DMS53 (cell line): ENCODE data around the gene CEP83.

Source experiments
- DNase-seq: peaks from one replicate; lab custom pipeline; 2025; lab: John Stamatoyannopoulos, UW

Gene CEP83

DNA sequence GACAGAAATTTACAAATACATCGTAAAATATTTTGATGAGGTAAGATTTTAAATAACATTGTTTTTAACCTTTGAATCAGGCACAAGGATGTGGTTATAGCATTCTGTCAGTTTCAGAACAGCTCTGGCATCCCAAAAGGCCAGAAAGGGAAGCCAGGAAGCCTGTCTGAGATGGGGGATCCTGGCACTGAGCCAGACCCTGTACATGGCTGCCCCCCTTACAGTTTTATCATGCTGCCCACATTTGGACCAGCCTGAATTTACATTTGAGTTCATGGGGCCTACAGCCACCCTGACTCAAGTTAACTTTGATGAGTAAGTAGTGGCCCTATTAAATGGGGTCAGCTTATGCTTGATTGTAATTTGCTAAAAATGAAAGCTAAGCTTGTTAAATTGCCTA, 155.7 kb downstream of the CEP83 start:
- no peak for DNase-seq

DNA sequence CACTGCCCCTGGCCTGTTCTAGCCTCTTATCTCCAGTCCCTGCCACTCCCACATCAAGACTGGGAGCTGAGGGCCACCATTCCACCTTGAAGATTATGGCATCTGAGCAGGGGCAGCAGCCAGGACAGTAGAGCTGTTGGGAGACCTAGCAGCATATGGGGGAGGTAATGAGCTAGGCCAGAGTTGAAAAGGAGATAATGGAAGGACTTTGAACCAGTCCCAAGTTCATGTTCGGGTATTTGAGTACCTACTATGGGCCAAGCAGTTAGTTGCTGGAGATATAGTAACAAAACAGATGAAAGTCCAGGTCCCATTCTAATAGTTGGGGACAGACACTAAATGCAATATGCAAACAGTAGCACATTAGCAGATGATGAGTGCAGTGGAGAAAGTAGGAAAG, 159.8 kb downstream of the CEP83 start:
- DNase-seq, result no peak

DNA sequence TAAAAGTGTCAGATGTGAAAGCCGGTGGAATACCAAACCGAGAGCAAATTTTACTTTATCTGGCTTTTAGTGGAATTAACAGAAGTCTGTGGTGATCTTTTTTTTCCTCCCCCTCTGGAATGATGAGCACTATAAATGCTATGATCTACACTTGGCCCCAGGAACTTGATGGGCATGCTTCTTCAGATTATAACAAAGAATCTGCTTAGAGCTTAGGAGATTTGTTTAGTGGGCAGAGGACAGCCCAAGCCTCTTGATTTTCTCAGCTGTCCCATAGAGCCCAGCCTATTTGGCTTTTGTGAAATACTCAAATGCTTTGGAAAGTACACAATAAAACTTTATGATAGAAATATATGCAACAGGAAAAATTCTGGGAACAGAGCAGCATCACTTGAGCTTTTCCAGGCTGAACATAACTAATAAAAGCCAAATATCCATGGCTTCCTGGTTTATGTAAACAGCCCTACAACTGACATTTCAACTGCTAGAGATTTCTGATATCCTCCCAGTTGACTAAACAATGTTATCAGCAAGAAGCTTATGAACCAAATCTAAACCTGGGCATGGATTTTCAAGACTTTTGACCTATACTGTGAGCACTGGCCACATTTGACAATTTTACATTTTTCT, 161.7 kb downstream of the CEP83 start:
- DNase-seq, result no peak

DNA sequence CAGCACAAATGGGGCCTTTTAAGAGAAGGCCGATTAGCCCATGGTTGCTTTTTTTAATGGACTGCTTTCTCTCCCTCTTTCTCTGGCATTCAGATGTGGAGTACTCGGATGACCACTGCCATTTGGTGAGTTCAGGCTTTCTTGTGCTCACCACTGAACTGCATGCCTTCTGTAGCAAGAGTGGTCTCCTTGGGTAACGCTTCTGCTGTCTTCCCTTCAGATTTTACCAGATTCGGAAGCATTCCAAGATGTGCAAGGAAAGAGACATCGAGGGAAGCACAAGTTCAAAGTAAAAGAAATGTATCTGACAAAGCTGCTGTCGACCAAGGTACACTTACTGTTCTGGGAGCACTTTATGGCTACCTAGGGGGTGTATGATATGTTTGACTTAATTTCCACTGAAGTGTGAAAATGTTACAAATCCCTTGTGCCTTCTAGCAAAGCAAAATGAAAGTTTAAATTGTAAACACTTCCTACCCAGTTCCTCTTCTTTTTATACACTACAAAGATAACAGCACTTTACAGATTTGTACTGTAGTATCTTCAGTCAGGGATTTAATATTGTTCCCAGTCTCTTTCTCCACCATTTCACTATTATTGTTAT, 162.5 kb downstream of the CEP83 start:
- DNase-seq, result no peak

DNA sequence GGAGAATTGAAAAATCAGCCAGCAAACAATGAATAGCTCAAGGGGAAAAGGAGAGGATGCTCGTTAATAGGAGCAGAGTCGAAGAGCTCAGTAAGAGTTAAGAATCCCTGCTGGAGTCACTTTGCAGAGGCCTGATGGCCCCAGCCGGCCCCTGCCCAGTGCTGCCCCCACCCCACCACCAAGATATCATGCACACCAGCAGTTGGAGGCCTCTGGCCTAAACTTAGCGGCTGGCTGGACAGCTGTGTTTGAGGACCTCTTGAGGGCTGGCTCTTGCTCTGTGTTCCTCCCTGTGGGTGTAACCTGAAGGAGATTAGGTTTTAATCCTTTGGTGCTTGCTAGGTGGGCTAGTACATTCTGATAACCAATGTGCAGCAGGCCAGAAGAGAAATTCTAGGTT, 169.3 kb downstream of the CEP83 start:
- DNase-seq, result no peak

DNA sequence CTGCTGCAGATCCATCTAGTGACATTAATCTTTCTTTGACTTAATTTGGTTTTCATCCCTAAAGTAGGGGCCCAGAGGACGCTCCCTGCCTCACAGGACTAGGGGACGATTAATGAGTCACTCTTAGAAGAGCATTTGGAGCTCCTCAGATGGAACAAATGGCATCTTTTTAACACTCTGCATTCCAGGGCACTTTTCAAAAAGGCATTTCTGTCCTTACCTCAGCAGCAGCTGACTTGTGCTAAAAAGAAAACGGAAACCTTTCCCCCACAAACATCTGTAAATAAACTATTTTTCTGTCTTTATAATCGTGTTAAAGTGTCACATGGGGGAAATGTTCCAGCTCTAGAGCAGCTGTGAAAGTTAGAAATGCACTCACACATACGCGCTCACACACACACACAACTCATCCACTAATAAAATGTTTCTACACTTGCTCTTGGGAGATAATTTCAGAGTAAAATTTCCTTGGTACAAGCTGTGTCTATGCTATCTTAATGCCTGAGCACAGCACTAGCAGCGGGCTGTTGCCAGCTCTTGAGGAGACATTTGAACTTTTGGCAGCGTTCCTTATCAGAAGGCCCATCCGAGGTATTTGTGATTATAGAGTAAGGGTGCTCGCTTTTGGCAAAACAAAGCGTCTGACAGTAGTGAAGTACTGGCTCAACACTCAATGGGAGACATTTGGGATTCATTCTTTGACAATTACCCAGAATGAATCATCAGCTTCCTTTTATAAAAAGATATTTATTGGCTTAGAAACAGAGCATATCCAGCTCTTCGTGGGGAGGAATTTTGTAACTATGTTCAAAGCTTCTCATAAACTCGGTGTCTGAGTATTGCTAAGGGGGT, 170.0 kb downstream of the CEP83 start:
- DNase-seq, result no peak

DNA sequence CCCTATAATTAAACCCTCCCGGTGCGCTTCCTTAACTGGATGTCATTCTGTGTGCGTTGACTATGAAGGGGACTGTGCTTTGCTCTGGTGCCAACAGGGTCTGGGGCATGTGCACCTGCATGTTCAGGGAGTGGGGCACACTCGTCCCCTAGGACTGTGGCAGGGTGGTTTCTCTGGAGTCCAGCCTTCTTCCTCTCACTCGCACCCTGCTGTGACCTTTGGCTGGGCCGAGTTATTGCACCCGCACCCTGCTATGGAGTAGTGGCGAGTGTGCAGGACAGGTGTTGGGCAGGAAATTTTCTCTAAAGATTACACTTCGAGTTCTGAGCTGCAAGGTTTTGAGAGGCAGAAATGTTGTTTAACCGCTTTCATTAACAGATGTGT, 172.4 kb downstream of the CEP83 start:
- DNase-seq, result no peak

DNA sequence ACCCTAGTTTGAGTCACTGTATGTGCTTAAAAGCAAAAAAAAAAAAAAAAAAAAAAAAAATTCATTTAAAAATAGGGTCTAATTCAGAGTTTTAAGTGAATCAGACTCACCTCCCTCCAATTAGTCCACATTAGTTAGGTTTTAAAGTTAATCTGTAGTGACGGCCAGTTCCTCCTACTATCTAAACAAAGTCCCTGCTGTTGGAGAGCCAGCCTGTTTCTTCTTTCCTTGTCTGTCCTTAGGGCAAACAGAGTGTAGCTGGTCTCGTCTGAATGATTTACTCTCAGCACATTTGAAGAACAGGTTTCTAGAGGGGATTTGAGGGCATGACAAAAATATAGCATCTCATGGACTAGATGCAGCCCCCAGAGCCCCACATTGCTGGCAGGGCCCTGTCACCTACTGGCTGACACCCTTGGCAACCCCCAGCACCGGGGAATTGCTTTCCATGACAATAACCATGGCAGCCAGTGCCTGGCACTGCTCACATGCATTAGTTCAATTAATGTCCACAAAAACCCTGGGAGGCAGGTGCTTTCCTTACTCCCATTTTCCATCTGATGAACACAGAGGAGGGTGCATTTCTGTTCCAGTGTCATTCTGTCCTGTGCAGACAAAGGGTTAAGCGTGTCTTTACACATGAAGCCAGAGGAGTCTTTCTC, 173.0 kb downstream of the CEP83 start:
- DNase-seq, result no peak

DNA sequence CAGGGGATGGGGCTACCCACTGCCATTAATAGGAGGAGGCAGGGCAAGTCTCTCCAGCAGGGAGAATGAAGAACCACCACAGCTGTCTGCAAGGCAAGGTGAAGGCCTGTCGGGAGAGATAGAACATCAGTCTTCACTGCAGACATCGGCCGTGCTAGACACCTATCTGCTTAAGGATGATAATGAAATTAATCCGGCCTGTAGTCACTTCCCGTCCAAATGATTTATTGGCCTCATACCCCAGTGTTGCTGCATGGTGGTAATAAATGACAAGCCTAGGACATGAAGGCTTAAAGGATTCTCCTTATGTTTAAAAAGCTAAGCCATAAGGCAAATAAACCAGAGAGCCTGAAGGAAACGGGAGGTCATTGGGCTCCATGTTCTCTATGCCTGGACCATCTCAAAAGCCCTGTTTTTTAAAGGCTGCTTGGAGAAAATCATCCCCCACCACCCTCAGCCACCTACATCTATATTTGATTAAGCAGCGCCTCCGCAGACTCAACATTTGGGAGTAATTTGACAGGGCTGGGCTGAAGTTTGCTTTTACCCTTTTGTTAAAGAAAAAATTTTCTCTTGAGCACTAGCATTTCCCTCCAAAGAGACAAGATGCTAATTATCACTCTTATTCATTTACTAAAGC, 173.6 kb downstream of the CEP83 start:
- DNase-seq, result no peak

DNA sequence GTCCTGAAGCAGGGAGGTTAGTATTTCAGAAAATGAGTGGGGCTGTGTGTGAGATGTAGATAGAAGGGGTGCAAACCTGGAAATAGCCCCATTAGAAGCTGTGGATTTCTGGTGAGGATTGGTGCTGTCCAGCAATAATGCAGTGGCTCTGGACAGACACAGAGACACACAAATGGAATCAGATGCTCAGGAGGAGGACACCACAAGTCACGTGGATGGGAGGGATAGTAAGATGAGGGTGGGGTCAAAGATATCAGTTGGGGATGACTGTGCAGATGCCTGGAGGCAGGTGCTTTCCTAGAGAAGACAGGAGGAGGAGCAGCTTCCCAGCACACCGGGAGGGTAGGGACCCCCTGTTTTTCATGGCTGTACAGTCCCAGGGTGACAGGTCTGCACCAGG, 174.8 kb downstream of the CEP83 start:
- DNase-seq, result no peak

DNA sequence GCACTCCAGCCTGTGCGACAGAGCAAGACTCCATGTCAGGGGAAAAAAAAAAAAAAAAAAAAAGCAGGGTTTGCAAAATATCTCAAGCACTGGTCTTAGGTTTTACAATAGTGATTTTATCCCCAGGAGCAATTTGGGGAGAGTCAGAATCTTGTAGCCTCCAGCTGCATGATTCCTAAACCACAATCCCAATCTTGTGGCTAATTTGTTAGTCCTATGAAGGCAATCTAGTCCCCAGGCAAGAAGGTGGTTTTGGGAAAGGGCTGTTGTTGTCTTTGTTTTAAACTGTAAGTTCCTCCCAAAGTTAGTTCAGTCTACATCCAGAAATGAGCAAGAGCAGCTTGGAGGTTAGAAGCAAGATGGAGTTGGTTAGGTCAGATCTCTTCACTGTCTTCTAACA, 175.6 kb downstream of the CEP83 start:
- DNase-seq, result no peak

DNA sequence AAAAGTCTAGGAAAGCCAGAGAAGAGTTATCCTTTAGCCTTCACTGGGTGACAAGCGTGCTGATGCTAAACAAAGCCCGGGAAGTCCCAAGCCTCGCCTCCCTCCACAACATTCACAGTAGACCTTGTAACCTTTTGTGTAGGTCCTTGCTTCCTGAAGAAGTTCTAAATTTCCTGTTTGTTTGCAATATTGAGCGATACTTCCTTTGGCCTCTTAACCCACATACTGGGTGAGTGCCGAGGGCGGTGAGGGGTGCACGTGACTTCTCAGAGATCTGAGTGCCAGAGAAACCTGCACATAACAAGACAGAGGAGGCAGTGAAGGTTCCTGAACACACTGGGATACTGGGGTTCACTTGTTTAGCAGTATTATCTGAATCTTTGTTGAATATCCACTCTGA, 177.0 kb downstream of the CEP83 start:
- DNase-seq, result no peak

DNA sequence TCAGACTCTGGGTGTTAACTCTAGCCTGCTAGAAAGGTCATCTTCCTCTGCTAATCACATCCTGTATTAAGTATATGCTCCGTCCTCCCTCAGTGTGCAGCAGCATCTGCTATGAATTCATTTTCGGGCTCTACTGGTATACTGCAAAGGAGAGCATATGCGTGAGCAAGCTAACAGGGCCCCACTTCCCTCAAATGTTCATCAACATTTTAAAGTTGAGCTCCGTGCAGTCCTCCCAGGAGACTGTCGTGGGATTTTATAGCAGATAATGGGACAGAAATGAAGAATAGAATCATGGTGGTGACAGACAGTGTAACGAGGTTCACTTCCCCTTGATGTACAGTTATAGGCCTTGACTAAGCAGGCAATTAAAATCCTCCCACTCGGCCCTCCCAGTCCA, 179.6 kb downstream of the CEP83 start:
- DNase-seq, result no peak

DNA sequence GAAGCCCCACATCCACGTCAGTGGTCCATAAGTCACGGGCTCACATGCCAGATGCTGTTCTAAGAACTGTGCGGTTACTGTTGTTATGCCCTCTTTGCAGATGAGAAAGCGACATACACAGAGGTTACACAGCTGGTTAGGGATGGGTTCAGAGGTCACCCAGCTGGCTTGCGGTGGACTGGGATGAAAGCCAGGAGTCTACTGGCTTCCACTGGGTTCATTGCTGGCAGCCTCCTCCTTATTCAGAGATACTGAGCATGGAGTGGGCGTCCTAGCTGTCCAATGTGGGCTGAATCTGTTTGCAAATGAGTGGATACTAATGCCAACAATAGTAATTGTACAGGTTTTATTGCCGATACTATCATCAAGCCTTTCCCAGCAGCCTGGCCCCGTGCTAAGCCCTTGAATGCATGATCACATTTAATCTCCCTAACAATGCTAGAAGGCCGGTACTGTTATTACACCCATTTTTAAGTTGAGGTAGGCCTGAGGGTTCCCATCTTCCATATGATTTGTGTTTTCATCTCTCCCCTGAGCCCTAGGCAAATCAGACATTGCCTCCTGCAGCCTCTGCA, 182.2 kb downstream of the CEP83 start:
- no peak for DNase-seq

DNA sequence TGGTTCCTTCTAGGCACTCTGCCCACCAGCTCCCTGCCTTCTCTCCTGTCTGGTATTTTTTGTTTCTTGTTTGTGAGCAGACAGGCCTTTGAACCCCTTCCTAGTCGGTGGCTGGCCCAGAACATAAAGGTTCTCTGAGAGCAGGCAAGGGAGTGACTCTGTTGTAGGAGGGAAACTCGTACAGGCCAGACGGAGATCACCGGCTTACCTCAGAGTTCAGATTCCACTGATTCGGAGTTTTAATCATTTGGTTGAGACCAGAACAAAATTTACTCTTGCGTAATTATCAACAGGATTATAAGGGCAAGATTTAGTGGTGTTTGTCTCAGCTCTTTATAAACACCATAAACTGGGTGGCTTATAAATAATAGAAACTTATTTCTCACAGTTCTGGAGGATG, 182.9 kb downstream of the CEP83 start:
- DNase-seq, result no peak

DNA sequence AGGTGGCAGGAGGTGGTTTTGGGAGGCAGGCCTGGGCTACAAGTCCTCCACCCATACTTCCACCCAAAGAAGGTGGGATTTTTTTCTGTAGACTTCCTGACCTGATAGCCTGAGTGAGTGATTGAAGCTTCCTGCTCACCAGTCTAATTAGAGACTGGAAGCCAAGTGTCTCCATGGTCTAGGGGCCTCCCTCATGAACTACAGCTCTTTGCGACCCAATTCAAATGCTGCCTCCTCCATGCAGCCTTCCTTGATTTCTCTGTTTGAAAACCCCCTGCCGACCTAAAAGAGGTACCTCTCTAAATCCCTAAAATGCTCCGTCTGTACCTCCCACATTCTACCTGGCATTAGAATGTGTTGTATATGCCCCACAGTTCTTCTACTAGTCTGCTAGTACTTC, 186.4 kb downstream of the CEP83 start:
- DNase-seq, result no peak

DNA sequence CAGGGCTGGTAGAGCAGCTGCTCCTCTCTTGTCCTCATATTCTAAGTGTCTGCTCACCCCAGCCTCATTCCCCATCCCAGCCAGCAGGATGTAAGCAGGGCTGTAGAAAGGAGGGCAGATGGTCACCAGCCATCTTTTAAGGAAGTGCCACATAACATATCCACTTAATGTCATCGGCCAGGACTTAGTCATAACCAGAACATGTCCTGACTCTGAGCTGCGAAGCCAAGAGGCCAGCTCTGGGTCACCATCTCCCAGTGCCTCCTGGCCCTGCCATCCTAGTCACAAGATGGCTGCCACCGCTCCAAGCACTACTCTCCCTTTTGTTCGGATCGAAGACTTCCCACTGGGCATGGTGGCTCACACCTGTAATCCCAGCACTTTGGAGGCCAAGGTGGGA, 187.4 kb downstream of the CEP83 start:
- no peak for DNase-seq

DNA sequence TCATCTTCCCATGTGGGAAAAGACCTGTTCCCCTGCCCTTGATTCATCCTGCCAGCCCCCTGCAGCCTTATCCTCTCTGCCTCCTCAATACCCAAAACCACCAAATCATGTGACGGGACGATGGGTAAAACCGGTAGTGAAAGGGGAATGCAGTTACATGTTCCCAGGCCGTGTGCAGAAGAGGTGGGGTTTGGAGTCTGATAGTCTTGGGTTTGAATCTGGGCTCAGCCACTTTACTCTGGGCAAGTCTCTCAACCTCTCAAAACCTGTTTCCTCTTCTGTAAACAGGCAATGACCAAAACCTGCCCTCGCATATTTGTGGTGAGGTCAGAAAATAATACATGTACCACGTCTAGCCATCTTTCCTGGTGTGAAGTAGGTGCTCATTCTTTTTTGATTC, 188.3 kb downstream of the CEP83 start:
- DNase-seq, result no peak

DNA sequence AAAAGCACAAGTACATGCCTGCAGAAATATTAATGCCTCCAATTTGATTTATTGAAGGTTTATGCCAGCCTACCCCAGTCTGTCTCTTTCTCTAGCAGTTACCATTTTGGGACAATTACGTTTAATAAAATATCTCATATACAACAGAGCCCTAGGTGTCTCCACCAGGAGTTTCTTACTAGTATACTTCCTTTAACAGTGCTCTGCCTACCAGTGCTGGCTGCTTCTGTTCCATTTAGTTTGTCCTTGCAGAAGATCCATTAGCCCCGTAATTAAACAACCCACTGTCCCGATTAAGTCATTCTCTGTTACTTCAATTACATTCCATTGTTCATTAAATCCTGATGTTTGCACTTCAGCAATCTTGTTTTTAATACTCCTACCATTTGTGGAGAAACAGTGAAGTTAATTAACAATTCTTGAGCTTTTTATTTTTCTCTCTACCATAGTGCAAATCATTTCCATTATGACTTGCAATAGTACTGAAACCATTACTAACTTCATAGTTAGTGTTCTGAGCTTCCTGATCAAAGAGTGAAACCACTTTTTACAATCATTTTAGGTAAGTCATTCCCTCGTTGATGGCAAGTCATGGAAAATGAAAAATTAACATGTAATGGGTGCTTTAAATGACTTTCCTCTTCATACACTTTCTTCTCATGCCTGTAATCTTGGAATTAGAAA, 190.2 kb downstream of the CEP83 start:
- no peak for DNase-seq

DNA sequence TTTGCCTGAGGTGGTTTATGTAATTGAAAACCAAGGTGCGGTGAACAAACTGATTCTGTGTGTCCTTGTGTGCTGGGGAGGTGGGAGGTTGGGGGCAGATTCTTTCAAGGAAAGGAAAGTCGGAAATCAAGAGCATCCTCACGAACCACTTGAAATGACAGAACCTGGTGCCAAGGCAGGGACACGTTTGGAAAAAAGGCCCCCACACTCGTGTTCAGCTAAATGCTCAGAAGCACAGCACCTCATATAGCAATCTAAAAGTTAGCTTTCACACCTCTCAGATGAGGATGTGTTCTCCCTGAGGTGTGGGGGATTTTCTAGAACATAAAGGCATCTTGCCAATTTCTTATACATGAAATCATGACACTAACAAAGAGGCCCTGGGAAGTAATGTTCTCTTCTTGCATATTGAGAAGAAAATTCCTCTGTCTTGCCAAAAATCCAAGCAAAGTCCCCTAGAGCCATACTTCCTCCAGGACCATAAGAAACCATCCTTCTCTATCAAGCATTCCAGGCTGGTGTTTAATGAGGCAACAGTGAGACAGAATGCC, 191.7 kb downstream of the CEP83 start:
- no peak for DNase-seq

DNA sequence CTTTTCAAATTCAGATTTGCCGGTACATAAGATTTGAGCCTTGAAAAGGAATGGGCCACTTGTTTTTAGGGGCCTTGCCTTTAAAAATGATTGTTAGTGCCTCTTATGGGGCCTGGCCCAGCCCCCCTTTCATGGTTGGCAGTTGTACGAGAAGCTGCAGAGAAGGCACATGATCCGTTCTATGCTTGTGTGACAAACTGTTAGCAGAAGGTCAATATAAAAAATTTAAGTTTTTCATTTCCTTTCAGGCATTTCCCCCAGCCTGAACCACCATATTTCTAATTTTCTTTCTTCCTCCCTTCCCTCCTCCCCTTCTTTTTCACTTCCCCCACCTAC, 192.2 kb downstream of the CEP83 start:
- DNase-seq, result no peak
